Measurements from ENCODE around the gene SAP130.

SAP130 gene

DNA sequence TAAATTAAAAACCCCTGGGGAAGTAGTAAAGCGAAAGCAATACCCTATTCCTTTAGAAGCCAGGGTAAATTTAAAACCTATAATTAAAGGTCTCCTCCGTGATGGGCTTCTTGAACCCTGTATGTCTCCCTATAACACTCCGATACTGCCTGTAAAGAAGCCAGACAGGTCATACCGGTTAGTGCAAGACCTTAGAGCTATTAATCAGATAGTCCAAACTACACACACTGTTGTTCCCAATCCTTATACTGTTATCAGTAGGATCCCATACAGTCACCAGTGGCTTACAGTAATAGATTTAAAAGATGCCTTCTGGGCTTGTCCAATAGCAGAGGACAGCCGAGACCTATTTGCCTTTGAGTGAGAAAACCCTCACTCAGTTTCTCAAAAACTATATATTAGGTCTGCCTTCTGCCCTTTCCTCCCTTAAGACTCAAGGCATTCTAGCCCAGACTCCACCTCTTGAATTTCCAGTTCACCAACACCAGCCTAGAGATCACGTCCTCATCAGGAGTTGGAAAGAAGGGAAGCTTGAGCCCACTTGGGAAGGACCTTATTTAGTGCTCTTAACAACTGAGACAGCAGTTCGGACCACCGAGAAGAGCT, 12.4 kb upstream of the SAP130 start:
- H3K4me2 ChIP-seq (ENCODE audit: low read depth, low read length) = no peak overlapping the region
- H3K9me2 ChIP-seq (replicated peaks; ENCODE audit: insufficient read depth, low read length) = no peaks in the 10 kb centered on the region
- H3K9me3 ChIP-seq (replicated peaks; ENCODE audit: insufficient read depth, low read length) = no peaks in the 10 kb centered on the region
- no peak overlapping the region for H2AFZ ChIP-seq (ENCODE audit: low read length)
- no peaks in the 10 kb centered on the region for H3K36me3 ChIP-seq (replicated peaks; ENCODE audit: insufficient read depth, low read length)
- H3K27me3 ChIP-seq (replicated peaks; ENCODE audit: insufficient read depth, low read length) = no peaks in the 10 kb centered on the region
- no peaks in the 10 kb centered on the region for H3K4me1 ChIP-seq (ENCODE audit: low read length)
- no peak for DNase-seq
- no peak overlapping the region for H3K9ac ChIP-seq (ENCODE audit: low read length)
- H4K20me1 ChIP-seq (ENCODE audit: insufficient read depth, low read length) = no peaks in the 10 kb centered on the region
- H3K4me3 ChIP-seq (ENCODE audit: low read length) = no peak overlapping the region
- no peaks in the 10 kb centered on the region for H3K79me2 ChIP-seq (ENCODE audit: low read length)
- no peaks in the 10 kb centered on the region for H3F3A ChIP-seq (ENCODE audit: insufficient read depth, low read length)
- H3K27ac ChIP-seq (ENCODE audit: low read length) = no peak overlapping the region
- no peak for TF ChIP-seq EZH2phosphoT487 (IDR thresholded peaks at IDR 0.05; ENCODE audit: low read length)
- TF ChIP-seq, protein P1, sequence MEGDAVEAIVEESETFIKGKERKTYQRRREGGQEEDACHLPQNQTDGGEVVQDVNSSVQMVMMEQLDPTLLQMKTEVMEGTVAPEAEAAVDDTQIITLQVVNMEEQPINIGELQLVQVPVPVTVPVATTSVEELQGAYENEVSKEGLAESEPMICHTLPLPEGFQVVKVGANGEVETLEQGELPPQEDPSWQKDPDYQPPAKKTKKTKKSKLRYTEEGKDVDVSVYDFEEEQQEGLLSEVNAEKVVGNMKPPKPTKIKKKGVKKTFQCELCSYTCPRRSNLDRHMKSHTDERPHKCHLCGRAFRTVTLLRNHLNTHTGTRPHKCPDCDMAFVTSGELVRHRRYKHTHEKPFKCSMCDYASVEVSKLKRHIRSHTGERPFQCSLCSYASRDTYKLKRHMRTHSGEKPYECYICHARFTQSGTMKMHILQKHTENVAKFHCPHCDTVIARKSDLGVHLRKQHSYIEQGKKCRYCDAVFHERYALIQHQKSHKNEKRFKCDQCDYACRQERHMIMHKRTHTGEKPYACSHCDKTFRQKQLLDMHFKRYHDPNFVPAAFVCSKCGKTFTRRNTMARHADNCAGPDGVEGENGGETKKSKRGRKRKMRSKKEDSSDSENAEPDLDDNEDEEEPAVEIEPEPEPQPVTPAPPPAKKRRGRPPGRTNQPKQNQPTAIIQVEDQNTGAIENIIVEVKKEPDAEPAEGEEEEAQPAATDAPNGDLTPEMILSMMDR (IDR thresholded peaks at IDR 0.05; ENCODE audit: low read length) = no peak
- TF ChIP-seq EZH2 (optimal IDR thresholded peaks at IDR 0.05; ENCODE audit: low read depth, low read length) = no peak

DNA sequence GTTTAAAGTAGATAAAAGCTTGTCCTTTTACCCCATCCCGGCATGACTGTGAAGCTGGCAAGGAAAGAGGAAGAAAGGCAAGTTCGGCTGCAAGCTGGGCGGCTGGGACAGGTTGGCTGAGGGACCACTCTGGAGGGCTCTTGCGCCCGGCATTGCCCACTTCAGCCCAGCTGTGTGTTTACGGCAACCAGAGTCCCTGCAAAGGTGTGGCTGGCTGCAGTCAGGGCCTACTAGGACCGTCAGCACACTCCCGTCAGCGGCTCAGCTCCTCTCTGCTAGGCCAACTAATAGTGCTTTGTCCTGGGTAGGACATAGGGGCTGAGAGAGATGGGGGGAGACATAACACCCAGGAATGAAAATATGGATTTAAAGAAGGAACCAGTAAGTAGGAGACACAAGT, 11.7 kb upstream of the SAP130 start:
- no peak overlapping the region for H3K9ac ChIP-seq (ENCODE audit: low read length)
- no peak overlapping the region for H3K4me3 ChIP-seq (ENCODE audit: low read length)
- no peak for DNase-seq
- no peaks in the 10 kb centered on the region for H3K36me3 ChIP-seq (replicated peaks; ENCODE audit: insufficient read depth, low read length)
- no peaks in the 10 kb centered on the region for H3K4me1 ChIP-seq (ENCODE audit: low read length)
- no peak overlapping the region for H3K4me2 ChIP-seq (ENCODE audit: low read depth, low read length)
- H3K79me2 ChIP-seq (ENCODE audit: low read length) = no peaks in the 10 kb centered on the region
- no peak overlapping the region for H3K27ac ChIP-seq (ENCODE audit: low read length)
- no peaks in the 10 kb centered on the region for H3K9me3 ChIP-seq (replicated peaks; ENCODE audit: insufficient read depth, low read length)
- H2AFZ ChIP-seq (ENCODE audit: low read length) = no peak overlapping the region
- TF ChIP-seq, protein P1 (IDR thresholded peaks at IDR 0.05; ENCODE audit: low read length) = no peak
- TF ChIP-seq EZH2phosphoT487 (IDR thresholded peaks at IDR 0.05; ENCODE audit: low read length) (no peak), EZH2 (optimal IDR thresholded peaks at IDR 0.05; ENCODE audit: low read depth, low read length) (no peak)
- no peaks in the 10 kb centered on the region for H4K20me1 ChIP-seq (ENCODE audit: insufficient read depth, low read length)
- no peaks in the 10 kb centered on the region for H3K9me2 ChIP-seq (replicated peaks; ENCODE audit: insufficient read depth, low read length)
- H3F3A ChIP-seq (ENCODE audit: insufficient read depth, low read length) = no peaks in the 10 kb centered on the region
- H3K27me3 ChIP-seq (replicated peaks; ENCODE audit: insufficient read depth, low read length) = no peaks in the 10 kb centered on the region

DNA sequence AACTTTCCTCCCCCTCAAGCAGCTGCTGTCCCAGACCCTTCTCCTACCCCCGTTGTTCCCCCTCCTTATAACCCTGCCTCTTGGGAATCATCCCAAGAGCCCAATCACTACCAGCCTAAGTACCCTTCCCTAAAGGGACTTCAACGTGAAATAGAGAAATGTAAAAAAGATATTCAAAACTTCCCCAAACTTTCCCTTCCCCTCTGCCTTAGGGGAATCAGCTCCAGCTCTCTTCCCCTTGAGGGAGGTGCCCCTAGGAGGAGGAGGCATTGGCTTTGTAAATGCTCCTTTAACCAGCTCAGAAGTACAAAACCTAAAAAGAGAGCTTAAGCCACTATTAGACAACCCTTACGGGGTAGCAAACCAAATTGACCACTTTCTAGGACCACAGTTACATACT, 10.6 kb upstream of the SAP130 start:
- TF ChIP-seq, protein P1 (IDR thresholded peaks at IDR 0.05; ENCODE audit: low read length) = no peak
- TF ChIP-seq EZH2phosphoT487 (IDR thresholded peaks at IDR 0.05; ENCODE audit: low read length) (no peak), EZH2 (optimal IDR thresholded peaks at IDR 0.05; ENCODE audit: low read depth, low read length) (no peak)
- Histone ChIP-seq H3K79me2 (ENCODE audit: low read length) (no peaks in the 10 kb centered on the region), H3K9me3 (replicated peaks; ENCODE audit: insufficient read depth, low read length) (no peaks in the 10 kb centered on the region)

More for the DNA sequence above, 10.6 kb upstream of the SAP130 start:
- H3K9ac ChIP-seq (ENCODE audit: low read length) = no peak overlapping the region
- no peak overlapping the region for H3K4me2 ChIP-seq (ENCODE audit: low read depth, low read length)
- no peaks in the 10 kb centered on the region for H3K27me3 ChIP-seq (replicated peaks; ENCODE audit: insufficient read depth, low read length)
- H4K20me1 ChIP-seq (ENCODE audit: insufficient read depth, low read length) = no peaks in the 10 kb centered on the region
- no peaks in the 10 kb centered on the region for H3K4me1 ChIP-seq (ENCODE audit: low read length)
- no peaks in the 10 kb centered on the region for H3F3A ChIP-seq (ENCODE audit: insufficient read depth, low read length)
- no peaks in the 10 kb centered on the region for H3K36me3 ChIP-seq (replicated peaks; ENCODE audit: insufficient read depth, low read length)
- no peak for DNase-seq
- H3K9me2 ChIP-seq (replicated peaks; ENCODE audit: insufficient read depth, low read length) = no peaks in the 10 kb centered on the region
- no peak overlapping the region for H2AFZ ChIP-seq (ENCODE audit: low read length)
- no peak overlapping the region for H3K4me3 ChIP-seq (ENCODE audit: low read length)
- no peak overlapping the region for H3K27ac ChIP-seq (ENCODE audit: low read length)

All from MM.1S (cell line).